K562 (cell line): ENCODE data around the gene PFN3. TPM values are rescaled to one million over a fixed set of nuclear protein-coding genes. Genes with fewer than 3 reads are reported as not detected.
A peak's percentile ranks its signal among the peaks of the same experiment; 100 is the strongest.

Experiments
- CBX1 ChIP-seq: sonication (generic); IDR thresholded peaks from 2 replicates; pipeline ENCODE4 v1.6.1; 2016; ENCODE audit warnings: antibody characterized with exemption, low read depth, mild to moderate bottlenecking
- CBX3 ChIP-seq, 2 experiments: IDR thresholded peaks; 1 replicate in 1 of 2; 2 replicates in 1 of 2; pipeline ENCODE4 v1.6.1; 2012; ENCODE audit warnings: inconsistent platforms in 2 of 2, low read length in 2 of 2, borderline replicate concordance in 1 of 2, control low read depth in 1 of 2
- DDX20 ChIP-seq: fragments of 450-650 bp; IDR thresholded peaks from 2 replicates; pipeline ENCODE4 v1.6.1; 2016; ENCODE audit warnings: missing genetic modification characterization, low read depth, mild to moderate bottlenecking, missing compliant biosample characterization, moderate library complexity
- E2F3 ChIP-seq: fragments of 250-450 bp; sonication (Bioruptor Pico); IDR thresholded peaks from 2 replicates; pipeline ENCODE4 v1.4.0; 2020; ENCODE audit warnings: mild to moderate bottlenecking
- FOXA3 ChIP-seq, 2 experiments: fragments of 450-650 bp in 1 of 2; sonication (generic) in 1 of 2; formaldehyde crosslinking; IDR thresholded peaks in 1 of 2; conservative IDR thresholded peaks in 1 of 2; 2 replicates each; pipeline versions ENCODE4 v1.4.0 to v1.8.0; 2020 to 2022; ENCODE audit warnings: mild to moderate bottlenecking in 2 of 2, missing genetic modification reagents in 1 of 2
- IFI16 ChIP-seq: fragments of 250-450 bp; sonication (Bioruptor Pico); IDR thresholded peaks from 2 replicates; pipeline ENCODE4 v2.1.2; 2022; ENCODE audit warnings: mild to moderate bottlenecking, inconsistent platforms
- PHB2 ChIP-seq: fragments of 450-650 bp; IDR thresholded peaks from 2 replicates; pipeline ENCODE4 v1.6.1; 2017; ENCODE audit warnings: low read depth
- POLR3A ChIP-seq: IDR thresholded peaks from 2 replicates; pipeline ENCODE4 v1.6.1; 2011; ENCODE audit warnings: borderline replicate concordance, mild to moderate bottlenecking, moderate library complexity; ENCODE audit not compliant: insufficient read length, insufficient read depth; ENCODE audit errors: extremely low read depth
- STAG1 ChIP-seq: sonication (generic); formaldehyde crosslinking; IDR thresholded peaks from 2 replicates; pipeline ENCODE4 v1.5.0; 2020; ENCODE audit warnings: missing genetic modification reagents, borderline replicate concordance
- VEZF1 ChIP-seq: fragments of 200-800 bp; sonication (Bioruptor generic); IDR thresholded peaks from 2 replicates; pipeline ENCODE4 v1.6.1; 2017; ENCODE audit warnings: missing genetic modification characterization, missing compliant biosample characterization
- XRCC5 ChIP-seq: fragments of 200-400 bp; formaldehyde crosslinking; IDR thresholded peaks from 2 replicates; pipeline ENCODE4 v1.6.1; 2017; ENCODE audit warnings: low read depth, mild to moderate bottlenecking, low read length
- ZFP1 ChIP-seq: fragments of 450-650 bp; formaldehyde crosslinking; IDR thresholded peaks from 2 replicates; pipeline ENCODE4 v1.4.0; 2020; ENCODE audit warnings: mild to moderate bottlenecking, mixed read lengths
- ZKSCAN8 ChIP-seq: fragments of 200-800 bp; sonication (Bioruptor generic); IDR thresholded peaks from 2 replicates; pipeline ENCODE4 v1.6.1; 2016; ENCODE audit warnings: missing genetic modification characterization, missing compliant biosample characterization
- ZMIZ1 ChIP-seq, 2 experiments: fragments of 150-350 bp in 1 of 2; IDR thresholded peaks; 2 replicates each; pipeline ENCODE4 v1.6.1; 2012 to 2016; ENCODE audit warnings: low read depth in 2 of 2, low read length in 2 of 2, mild to moderate bottlenecking in 1 of 2, moderate library complexity in 1 of 2
- ZNF146 ChIP-seq: IDR thresholded peaks from one replicate; pipeline ENCODE4 v1.6.1; 2018; ENCODE audit warnings: missing compliant biosample characterization; ENCODE audit not compliant: unreplicated experiment
- ZNF175 ChIP-seq: fragments of 200-800 bp; sonication (Bioruptor generic); IDR thresholded peaks from 2 replicates; pipeline ENCODE4 v1.6.1; 2016; ENCODE audit warnings: low read depth, mild to moderate bottlenecking, missing genetic modification characterization, missing compliant biosample characterization
- ZNF217 ChIP-seq: sonication (generic); formaldehyde crosslinking; IDR thresholded peaks from 2 replicates; pipeline ENCODE4 v1.8.0; 2022; ENCODE audit warnings: mild to moderate bottlenecking, missing genetic modification reagents
- ZNF589 ChIP-seq: fragments of 200-800 bp; sonication (Bioruptor generic); IDR thresholded peaks from 2 replicates; pipeline ENCODE4 v1.6.1; 2016; ENCODE audit warnings: low read depth, missing genetic modification characterization, missing compliant biosample characterization
- polyA plus RNA-seq, 8 experiments: library from polyadenylated mRNA; depleted of rRNA in 4 of 8; stranded (reverse) in 5 of 8; unstranded in 3 of 8; fragments of >200 nt; fragmentation: Nextera tagmentation in 2 of 8; fragmentation: Illumina TruSeq in 1 of 8; extraction: Ambion mirVana in 2 of 8; extraction: Trizol in 1 of 8; gene quantifications; 2 replicates each; pipeline versions ENCODE4 v1.2.1 to v1.2.3, GENCODE V29; 2011 to 2014; ENCODE audit warnings: inconsistent platforms in 1 of 8, missing spikeins in 1 of 8
- total RNA-seq, 7 experiments: library from RNA; depleted of rRNA in 6 of 7; stranded (reverse); fragments of >200 nt in 6 of 7; fragmentation: Illumina TruSeq in 2 of 7; extraction: Trizol in 2 of 7; gene quantifications; 2 replicates each; pipeline versions ENCODE4 v1.2.1 to v1.2.3, GENCODE V29; 2011 to 2021; ENCODE audit warnings: low replicate concordance in 1 of 7

PFN3 gene
- total and polyA plus RNA-seq, 9 of the 15 experiments (the other 6 are each of a cell fraction or from before 2014, with no cell fraction given): not detected

- TF ChIP-seq VEZF1 (CRISPR knock-in tag) (peak; percentile 14; the same call in 1 of the 2 replicates), E2F3 (CRISPR knock-in tag) (0 out of 2 replicates have a peak, but pooled peaks have one; percentile 59), FOXA3 (CRISPR knock-in tag; conservative IDR thresholded peaks at IDR 0.05 in 1 of 2, IDR thresholded peaks at IDR 0.05 in 1 of 2) (no peak), ZNF146 (no peak), ZFP1 (CRISPR knock-in tag) (0 out of 2 replicates have a peak, but pooled peaks have one; percentile 2), ZNF217 (CRISPR knock-in tag) (no peak), XRCC5 (no peak), ZMIZ1 (IDR thresholded peaks at IDR 0.05; ENCODE audit: low read depth in 2 of 2, low read length in 2 of 2) (no peak), STAG1 (CRISPR knock-in tag) (no peak), CBX3 (IDR thresholded peaks at IDR 0.05; ENCODE audit: borderline replicate concordance in 1 of 2, low read length in 2 of 2) (0 out of 3 replicates have a peak, but pooled peaks of 1 of the 2 experiments have one; percentile 46), ZKSCAN8 (peak; percentile 76; the same call in 1 of the 2 replicates), CBX1 (no peak), ZNF175 (0 out of 2 replicates have a peak, but pooled peaks have one; percentile 23), DDX20 (tag) (peak; percentile 61; the same call in 1 of the 2 replicates), PHB2 (peak; percentile 44; the same call in 1 of the 2 replicates), ZNF589 (CRISPR knock-in tag) (peak; percentile 47; the same call in 1 of the 2 replicates), POLR3A (no peak), IFI16 (CRISPR knock-in tag) (0 out of 2 replicates have a peak, but pooled peaks have one; percentile 2)
Observed at GRCh38 chr5:177378884-177379883, 21.3 kb downstream of the PFN3 start (continued).
